Fibroblast of lung (primary cell): Measurements from ENCODE around the gene GAA.

Experiments used
- EZH2 ChIP-seq: IDR thresholded peaks from 2 replicates; pipeline ENCODE4 v1.5.1; 2012; ENCODE audit warnings: low read length, control low read depth, mild to moderate bottlenecking; ENCODE audit errors: missing control alignments
- TF ChIP-seq, protein P1 (sequence below), 2 donors: IDR thresholded peaks in 1 of 2; conservative IDR thresholded peaks in 1 of 2; 1 replicate in 1 of 2; 2 replicates in 1 of 2; pipeline ENCODE4 v1.5.1; 2011 to 2012; ENCODE audit warnings: low read length in 2 of 2, control low read depth in 1 of 2, inconsistent platforms in 1 of 2, low read depth in 1 of 2, mild to moderate bottlenecking in 1 of 2

DNA sequence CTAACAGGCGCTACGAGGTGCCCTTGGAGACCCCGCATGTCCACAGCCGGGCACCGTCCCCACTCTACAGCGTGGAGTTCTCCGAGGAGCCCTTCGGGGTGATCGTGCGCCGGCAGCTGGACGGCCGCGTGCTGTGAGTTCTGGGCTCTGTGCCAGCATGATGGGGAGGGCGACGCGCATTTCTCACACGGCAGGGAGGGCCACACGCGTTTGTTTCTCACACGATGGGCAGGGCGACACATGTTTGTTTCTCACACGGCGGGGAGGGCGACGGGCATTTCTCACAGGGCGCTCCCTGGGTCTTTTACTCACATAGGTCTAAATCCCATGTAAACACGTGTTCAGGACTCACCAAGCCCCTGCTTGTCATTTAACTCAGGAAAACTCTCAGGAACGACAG lies 4.4 kb downstream of the GAA start:
- TF ChIP-seq, protein P1, sequence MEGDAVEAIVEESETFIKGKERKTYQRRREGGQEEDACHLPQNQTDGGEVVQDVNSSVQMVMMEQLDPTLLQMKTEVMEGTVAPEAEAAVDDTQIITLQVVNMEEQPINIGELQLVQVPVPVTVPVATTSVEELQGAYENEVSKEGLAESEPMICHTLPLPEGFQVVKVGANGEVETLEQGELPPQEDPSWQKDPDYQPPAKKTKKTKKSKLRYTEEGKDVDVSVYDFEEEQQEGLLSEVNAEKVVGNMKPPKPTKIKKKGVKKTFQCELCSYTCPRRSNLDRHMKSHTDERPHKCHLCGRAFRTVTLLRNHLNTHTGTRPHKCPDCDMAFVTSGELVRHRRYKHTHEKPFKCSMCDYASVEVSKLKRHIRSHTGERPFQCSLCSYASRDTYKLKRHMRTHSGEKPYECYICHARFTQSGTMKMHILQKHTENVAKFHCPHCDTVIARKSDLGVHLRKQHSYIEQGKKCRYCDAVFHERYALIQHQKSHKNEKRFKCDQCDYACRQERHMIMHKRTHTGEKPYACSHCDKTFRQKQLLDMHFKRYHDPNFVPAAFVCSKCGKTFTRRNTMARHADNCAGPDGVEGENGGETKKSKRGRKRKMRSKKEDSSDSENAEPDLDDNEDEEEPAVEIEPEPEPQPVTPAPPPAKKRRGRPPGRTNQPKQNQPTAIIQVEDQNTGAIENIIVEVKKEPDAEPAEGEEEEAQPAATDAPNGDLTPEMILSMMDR (conservative IDR thresholded peaks at IDR 0.05 in 1 of 2, IDR thresholded peaks at IDR 0.05 in 1 of 2; ENCODE audit: low read depth in 1 of 2, low read length in 2 of 2) = no peak
- TF ChIP-seq EZH2 = no peak
